ENCODE data around the gene EXOC6B.

GRCh38 chr2:72782520-72782919 is 43.3 kb downstream of the EXOC6B start:
- TF ChIP-seq JUND (IDR thresholded peaks at IDR 0.05; ENCODE audit: borderline replicate concordance, low read depth, low read length) (no peak), JUND (tag; IDR thresholded peaks at IDR 0.05; ENCODE audit: borderline replicate concordance, low read depth, low read length) (no peak), PYGO2 (tag; IDR thresholded peaks at IDR 0.05) (no peak)

All from K562 (cell line).